MM.1S (cell line): ENCODE data around the gene ARHGAP1.

ENCODE experiments used
- EZH2 ChIP-seq: fragments of 300-600 bp; sonication (generic); optimal IDR thresholded peaks from 2 replicates; pipeline ENCODE3; 2017; ENCODE audit warnings: low read depth, mild to moderate bottlenecking, antibody characterized with exemption, low read length, mixed read lengths
- EZH2phosphoT487 ChIP-seq: fragments of 300-600 bp; sonication (generic); IDR thresholded peaks from 2 replicates; pipeline ENCODE4 v1.6.1; 2018; ENCODE audit warnings: antibody characterized with exemption, low read length
- TF ChIP-seq, protein P1 (sequence below): fragments of 300-600 bp; sonication (generic); IDR thresholded peaks from 2 replicates; pipeline ENCODE4 v1.5.1; 2016; ENCODE audit warnings: antibody characterized with exemption, low read length, mixed read lengths

GRCh38 chr11:46737699-46738098 is 37.3 kb upstream of the ARHGAP1 start:
- TF ChIP-seq, protein P1, sequence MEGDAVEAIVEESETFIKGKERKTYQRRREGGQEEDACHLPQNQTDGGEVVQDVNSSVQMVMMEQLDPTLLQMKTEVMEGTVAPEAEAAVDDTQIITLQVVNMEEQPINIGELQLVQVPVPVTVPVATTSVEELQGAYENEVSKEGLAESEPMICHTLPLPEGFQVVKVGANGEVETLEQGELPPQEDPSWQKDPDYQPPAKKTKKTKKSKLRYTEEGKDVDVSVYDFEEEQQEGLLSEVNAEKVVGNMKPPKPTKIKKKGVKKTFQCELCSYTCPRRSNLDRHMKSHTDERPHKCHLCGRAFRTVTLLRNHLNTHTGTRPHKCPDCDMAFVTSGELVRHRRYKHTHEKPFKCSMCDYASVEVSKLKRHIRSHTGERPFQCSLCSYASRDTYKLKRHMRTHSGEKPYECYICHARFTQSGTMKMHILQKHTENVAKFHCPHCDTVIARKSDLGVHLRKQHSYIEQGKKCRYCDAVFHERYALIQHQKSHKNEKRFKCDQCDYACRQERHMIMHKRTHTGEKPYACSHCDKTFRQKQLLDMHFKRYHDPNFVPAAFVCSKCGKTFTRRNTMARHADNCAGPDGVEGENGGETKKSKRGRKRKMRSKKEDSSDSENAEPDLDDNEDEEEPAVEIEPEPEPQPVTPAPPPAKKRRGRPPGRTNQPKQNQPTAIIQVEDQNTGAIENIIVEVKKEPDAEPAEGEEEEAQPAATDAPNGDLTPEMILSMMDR, result no peak
- TF ChIP-seq EZH2 (no peak), EZH2phosphoT487 (no peak)
